ENCODE results near the gene GALNT14.

Gene GALNT14

DNA sequence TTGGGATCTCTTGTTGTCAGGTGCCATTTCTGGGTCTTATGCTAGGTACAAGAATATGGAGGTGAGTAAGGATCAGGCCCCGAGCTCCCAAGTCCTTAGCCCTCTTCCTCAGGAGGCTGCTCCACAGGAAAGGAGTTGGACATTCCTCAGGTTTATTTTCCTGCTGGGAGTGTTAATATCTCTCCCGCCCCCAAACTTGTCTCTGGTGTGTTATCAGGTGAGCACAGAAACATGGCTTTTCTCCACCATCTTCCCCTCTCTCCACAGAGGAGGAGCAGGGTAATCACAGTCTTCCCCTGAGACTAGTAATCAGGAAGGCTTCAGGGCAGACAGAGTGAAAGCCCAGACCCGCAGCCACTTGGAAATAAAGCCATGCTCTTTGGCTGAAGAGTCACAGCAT is 257.7 kb downstream of the GALNT14 start:
- no peak for DNase-seq

DNA sequence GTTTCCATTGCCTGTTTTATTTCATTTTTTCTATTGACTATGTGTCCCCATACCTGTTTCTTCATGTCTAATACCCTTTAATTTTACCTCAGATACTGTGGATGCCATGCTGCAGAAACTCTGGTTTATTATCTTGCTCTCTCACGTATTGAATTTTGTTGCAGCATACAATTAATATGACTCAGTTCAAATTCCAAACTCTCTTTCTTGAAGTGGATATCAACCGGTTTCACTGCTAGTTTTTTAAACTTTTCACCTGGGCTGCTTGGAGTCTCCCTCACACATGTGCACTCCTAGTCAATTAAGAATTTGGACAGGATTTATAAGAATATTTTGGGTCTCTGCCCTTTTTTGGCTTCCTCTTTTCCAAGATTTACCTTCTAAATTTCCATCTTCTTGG is 260.4 kb downstream of the GALNT14 start:
- DNase-seq, result no peak

DNA sequence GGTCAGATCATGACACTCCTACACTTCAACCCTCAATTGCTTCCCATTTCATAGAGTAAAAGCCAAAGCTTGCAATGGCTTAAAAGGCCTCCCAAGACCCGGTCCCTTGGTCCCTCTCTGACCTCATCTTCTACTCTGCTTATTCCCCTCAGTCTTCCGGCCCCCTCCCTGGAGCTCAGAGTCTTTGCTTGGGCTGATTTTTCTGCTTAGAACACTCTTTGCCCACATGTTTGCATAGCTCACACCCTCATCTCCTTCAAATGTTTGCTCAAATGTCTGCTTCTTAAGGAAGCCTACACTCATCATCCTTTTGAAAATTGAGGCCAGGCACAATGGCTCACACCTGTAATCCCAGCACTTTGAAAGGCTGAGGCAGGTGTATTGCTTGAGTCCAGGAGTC is 265.4 kb downstream of the GALNT14 start:
- no peak for DNase-seq

DNA sequence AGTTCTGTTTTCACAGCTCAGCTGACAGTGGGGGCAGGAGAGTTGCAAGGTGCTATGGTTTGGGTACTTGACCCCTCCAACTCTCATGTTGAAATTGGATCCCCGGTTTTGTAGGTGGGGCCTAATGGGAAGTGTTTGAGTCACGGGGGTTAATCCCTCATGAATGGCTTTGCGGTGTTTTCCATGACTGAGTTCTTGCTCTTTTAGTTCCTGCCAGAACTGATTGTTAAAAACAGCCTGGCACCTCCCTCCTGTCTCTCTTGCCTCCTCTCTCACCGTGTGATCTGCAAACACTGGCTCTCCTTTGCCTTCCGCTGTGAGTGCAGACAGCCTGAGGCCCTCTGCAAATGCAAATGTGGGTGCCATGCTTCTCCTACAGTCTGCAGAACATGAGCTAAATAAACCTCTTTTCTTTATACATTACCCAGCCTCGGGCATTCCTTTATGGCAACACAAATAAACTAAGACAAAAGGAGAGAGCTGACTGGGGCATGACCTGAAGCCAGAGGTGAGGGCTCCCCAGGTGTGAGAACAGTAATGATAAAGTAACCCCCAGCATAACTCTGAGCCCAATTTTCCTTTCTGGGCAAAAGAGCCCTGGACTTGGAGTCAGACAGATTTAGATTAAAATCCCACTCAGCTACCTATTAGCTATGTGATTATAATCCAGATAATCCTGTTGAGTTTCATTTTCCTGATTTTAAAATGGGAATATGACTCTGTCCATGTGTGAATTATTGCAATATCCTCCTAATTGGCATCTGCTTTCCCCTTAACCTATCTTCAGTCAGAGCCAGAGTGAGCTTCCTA is 266.1 kb downstream of the GALNT14 start:
- no peak for DNase-seq

DNA sequence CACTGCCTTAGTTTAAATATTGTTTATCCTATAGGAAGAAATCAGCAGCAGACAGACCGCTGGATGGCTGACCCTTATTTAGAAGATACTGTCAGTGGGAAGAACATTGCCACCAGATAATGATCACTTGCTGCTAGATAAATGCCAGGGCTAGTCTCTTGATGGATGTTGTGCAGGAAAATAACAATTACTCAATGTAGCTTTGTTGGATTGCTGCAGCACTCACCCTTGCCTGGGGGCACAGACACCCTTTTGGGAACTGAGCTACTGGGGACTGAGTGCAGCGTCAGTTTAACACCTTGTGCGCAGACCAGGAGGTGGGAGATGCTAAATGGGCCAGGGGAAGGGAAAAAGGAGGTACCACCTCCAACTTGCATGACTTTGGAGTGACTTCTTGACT is 266.8 kb downstream of the GALNT14 start:
- DNase-seq, result no peak

DNA sequence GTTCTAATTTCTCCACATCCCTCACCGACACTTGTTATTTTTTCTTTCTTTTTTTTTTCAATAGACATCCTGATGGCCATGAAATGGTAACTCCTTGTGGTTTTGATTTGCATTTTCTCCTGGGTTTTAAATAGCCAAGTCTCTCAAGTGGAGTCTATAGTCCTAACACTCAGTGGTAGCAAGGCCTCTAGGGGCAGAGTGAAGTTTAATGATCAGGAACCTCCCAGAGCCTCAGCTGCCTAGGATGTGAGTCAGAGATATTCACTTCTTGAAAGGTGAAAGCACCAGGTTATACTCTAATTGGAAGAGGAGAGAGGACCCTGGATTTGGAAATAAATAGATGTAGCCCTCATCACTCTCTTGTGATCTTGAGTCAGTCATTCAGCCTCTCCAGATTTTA is 268.3 kb downstream of the GALNT14 start:
- DNase-seq, result no peak

DNA sequence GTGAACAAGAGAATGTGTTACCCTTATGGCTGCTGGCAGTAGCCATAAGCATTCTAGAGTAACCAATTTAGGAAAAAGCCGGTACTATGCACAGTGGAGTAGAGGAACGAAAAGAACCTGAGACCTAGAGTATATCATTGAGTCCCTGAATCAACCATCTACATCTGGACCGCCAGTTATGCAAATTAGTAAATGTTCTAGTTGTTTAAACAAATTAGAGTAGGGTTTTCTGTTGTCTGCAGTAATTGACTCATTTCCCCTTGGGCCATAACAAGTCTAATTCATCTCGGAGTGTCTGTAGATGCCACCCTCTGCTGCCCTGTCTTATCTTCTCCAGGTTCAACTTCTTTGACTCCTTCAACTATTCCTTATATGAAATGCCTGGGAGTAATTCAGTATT is 270.9 kb downstream of the GALNT14 start:
- DNase-seq, result no peak

DNA sequence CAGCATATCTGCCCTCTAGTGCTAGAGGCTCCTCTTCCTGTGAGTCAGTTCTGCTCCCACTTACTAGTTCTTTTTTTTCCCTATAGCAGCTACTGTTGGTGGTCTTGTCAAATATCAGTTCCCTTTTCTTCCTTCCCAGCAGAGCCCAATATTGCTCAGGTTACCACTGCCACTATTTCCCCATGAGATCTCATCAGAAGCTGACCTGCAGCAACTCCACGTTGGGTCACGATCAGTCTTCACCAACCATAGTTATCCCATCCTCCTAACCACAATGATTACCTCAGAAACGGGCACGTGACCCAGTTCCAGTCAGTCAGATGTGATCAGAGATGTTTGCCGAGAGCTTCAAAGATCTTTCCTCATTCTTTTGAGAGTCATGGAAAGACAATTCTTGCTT is 271.3 kb downstream of the GALNT14 start:
- DNase-seq, result no peak

DNA sequence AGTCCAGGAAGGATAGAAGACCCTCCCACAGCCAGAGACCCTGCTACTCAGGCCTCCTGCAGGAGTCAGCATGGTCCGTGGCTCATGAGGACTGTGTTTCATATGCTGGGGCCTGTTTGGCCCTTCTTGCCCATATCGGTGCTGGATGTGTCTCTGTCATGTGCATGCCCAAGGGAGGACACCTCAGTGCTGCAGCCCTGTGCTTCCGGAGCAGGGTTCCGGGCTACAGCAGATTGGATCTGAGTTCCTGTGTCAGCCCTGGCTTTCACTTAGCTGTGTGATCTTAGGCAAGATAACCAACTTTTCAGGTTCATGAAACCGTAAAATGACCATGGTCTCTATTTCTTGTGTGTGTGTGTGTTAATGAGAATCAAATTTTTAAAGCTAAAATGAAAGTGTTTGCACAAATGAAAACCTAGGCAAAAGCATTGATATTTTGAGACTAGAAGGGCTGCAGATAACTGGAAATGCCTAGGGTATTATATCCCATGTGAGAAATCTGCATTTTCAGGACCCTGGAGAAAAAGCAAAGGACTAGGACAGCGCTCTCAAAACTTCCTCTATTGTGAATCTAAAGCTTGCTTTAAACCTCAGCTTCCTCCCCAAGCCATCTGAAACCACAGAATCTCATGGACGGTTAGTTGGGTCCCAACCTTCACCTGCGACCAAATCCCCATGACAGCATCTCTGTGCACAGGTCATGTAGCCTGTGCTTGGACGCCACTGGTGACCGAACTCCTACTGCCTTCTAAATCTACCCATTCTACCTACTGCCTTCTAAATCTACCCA is 272.2 kb downstream of the GALNT14 start:
- DNase-seq, result no peak

DNA sequence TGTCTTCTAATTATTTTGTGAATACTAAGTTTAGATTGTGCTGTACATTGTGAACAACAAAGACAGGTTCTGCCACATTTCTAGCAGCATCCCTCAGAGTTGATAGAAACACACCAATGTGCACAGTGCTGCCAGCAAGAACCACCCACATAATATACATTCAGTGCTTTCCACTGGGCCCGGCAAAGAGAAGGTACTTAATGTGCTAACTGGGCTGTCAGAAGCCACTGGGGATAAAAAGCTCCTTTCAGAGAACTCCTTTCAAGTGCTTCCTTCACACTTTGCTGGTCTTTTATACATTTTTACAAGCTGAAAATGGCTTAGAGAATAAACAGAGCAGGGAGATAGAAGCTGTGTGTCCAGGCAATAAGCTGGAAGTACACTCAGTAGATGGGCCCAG is 273.0 kb downstream of the GALNT14 start:
- no peak for DNase-seq

DNA sequence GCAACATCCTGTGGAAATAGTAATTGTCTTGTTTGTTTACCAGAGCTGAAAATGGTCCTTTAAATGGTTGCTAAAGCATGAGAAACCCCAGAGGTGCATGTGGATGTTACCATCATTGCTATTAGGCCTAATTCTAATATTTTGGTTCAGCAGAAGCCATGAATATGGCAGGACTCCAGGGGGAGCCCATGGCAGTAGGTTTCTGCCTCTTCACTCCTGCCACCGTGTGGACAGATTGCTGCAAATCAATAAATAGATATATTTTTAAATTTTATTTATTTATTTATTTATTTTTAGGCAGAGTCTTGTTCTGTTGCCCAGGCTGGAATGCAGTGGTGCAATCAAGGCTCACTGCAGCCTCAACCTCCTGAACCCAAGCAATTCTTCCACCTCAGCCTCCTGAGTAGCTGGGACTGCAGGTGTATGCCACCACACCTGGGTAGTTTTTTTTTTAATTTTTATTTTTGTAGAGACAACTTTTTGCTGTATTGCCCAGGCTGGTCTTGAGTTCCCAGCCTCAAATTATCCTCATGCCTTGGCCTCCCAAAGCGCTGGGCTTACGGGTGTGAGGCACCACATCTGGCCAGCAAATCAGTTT is 276.1 kb downstream of the GALNT14 start:
- DNase-seq, result peak; percentile 53

DNA sequence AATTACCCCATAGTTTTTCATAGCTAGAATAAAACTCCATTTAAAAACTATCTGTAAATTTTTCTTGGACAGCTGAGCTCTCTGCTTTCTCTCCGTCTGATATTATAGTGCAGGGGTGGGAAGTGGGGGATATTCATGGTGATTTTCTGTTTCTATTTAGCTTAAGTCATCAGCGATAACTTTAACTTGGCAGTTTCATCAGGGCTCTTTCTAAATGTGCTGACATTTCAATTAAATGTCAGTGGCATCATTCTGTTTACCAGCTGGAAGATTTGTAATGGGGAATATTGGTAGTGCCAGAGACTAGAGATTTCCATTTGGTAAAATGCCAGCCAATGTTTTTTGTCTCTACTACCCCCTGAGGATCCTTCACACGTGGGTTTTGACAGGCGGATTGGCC is 277.5 kb downstream of the GALNT14 start:
- no peak for DNase-seq
